GM10847 (cell line): ENCODE measurements around the gene NPIPB6.

Source experiments
- POLR2A ChIP-seq: IDR thresholded peaks from 2 replicates; pipeline ENCODE4 v1.6.1; 2011; ENCODE audit not compliant: insufficient read length; ENCODE audit errors: extremely low read depth

The NPIPB6 gene

DNA sequence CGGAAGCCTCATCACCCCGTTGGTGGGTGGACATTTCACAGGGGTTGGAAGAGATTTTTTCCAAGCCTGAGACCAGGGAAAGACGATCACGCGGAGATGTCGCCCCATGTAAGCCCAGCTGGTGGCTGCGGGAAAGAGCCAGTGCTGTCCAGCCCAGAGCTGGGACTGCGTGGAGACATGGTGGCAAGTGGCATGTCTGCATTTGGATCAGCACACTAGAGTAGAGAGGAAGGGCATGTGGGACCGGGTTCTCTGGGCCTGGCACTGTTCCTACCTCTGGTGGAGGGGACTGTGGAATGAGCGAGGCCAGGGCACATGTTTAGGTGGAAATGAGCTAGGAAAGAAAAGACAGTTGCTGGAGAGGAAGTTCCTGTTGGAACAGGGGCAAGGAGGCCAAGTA lies 51.0 kb downstream of the NPIPB6 start:
- TF ChIP-seq POLR2A: no peak

- no peak for TF ChIP-seq POLR2A
Measured at GRCh38 chr16:28311913-28312312, 51.4 kb downstream of the NPIPB6 start.

DNA sequence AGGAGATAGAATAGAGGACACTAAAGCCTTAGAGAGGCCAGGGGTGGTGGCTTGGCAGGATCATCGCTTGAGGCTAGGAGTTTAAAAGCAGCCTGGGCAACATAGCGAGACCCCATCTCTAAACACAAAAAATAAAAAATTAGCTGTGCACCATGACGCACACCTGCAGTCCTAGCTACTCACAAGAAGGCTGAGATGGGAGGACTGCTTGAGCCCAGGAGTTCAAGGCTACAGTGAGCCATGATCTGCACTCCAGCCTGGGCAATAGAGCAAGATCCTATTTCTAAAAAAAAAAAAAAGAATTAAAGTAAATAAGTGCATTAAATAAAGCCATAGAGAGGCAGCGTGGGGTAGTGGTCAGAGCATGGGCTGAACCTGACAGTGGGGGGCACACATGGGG lies 51.9 kb downstream of the NPIPB6 start:
- no peak for TF ChIP-seq POLR2A

GRCh38 chr16:28310796-28311195 lies 52.5 kb downstream of the NPIPB6 start:
- TF ChIP-seq POLR2A: no peak

DNA sequence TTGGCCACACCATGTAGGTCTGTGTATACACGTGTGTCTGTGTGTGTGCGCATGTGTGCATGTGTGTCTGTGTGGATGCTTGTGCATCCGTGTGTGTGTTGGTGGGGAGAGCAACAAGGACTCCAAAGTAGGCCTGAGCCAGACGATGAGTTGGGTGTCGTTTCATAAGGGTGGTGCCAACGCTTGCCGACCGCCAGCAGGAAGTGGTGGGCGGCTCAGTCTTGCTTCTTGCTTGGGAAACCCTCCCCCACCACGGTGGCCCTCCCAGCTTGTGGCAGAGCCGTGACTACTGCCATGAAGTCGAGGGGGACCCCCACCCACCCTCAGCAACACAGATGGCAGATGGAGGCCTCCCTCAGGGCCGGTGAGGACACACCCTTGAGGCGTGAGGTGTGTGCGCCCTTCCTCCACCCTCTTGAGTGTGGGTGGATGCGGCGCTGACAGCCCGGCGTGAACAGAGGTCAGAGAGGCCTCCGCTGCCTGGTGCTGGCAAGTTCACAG lies 53.4 kb downstream of the NPIPB6 start:
- no peak for TF ChIP-seq POLR2A

- no peak for TF ChIP-seq POLR2A
Measured at GRCh38 chr16:28308794-28309584, 54.3 kb downstream of the NPIPB6 start.

DNA sequence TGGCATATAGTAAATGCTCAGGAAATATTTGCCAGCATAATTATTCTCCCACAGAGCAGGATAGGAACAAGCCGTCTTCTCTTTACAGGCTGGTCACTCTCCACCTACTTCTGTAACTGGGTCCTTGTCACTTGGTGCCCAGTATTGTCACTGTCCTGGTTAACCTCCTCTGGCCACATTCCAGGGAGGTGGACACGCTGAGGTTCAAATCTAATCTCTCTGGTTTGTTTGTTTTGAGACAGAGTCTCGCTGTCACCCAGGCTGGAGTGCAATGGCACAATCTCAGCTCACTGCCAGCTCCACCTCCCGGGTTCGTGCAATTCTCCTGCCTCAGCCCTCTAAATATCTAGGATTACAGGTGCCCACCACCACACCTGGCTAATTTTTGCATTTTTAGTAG lies 55.4 kb downstream of the NPIPB6 start:
- no peak for TF ChIP-seq POLR2A

DNA sequence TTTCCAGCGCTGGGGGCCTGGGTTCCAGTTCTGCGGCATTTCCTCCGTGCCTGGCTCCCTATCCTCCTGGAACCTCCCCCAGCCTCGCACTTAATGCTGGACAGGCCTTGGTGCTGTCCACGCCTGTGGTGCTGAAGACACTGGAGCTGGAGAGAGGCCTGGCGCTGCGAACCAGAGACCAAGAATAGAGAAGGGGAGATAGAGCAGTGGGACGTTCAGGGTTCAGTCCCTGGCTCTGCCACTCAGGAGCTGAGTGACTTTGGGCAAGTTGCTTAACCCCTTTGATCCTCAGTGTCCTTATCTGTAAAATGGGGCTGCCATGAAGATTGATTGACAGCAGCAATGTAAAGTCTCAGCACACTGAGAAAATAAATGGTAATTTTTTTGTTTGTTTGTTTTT lies 59.1 kb downstream of the NPIPB6 start:
- no peak for TF ChIP-seq POLR2A

DNA sequence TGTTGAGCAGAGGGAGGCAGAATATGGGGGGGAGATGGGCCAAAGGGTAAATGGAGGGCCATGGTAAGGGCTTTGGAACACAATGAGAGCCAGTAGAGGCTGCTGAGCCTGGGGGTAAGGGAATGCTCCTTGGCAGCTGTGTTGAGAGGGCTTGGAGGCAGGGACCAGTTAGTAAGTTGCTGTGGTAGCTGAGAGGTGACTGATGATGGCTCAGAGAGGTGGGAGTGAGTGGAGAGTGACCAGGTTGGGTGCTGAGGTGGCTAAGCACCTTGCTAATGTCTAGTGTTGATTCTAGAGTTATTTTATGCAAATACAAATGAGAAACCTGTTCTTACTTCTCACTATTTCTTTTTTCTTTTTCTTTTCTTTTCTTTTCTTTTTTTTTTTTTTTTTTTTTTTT lies 60.2 kb downstream of the NPIPB6 start:
- TF ChIP-seq POLR2A: no peak

DNA sequence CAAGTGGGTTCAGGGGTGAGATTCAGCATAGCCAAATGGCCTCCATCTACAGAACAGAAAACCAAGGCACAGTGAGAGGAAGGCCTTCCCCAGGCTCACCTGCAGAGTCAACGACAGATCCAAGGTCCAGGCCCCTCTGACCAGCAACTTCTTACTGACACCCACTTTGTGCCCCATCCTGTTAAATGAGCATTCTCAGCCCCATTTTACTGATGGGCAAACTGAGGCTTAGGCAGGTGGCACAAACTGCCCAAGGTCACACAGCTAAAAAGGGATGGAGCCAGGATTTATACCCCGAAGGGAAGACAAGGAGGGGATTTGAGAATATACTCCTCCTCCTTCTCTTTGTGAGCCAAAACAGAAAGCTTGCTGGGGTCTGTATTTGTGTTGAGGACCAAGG lies 61.7 kb downstream of the NPIPB6 start:
- no peak for TF ChIP-seq POLR2A

DNA sequence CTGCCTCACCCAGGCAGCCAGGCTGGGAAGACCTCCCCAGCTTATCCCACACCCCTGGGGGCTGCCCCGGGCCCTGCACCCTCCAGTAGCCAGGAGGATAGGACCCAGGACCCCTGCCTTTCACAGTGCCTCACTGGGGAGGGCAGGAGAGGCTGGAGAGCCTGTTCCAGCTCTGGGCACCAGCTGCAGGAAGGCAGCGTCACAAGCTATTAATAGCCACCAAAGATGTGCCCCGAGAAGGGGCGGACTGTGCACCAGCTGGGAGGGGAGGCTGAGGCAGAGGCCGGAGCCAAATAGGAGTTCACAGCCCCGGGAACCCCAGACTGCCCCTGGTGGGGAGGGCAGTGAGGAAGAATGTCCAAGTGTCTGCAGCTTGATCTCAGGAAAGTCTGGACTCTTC lies 62.2 kb downstream of the NPIPB6 start:
- no peak for TF ChIP-seq POLR2A

- TF ChIP-seq POLR2A: no peak
Measured at GRCh38 chr16:28300327-28300726, 63.0 kb downstream of the NPIPB6 start.

DNA sequence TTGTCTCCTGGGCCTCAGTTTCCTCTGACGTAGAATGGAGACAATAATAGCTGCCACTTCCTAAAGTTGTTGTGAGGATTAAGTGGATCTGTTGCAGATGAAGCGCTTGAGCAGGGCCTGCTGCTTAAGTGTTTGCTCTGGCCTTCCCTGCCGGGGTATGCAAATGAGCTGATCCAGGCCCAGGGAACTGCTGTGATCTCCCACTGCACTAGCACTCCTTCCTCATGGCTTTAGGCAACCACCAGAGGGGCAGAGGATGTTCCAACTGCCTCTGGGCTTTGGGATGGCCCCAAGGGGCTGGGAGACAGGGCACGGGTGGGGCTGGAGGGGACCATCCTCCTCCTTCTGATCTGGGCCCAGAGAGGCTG lies 64.8 kb downstream of the NPIPB6 start:
- TF ChIP-seq POLR2A: no peak

DNA sequence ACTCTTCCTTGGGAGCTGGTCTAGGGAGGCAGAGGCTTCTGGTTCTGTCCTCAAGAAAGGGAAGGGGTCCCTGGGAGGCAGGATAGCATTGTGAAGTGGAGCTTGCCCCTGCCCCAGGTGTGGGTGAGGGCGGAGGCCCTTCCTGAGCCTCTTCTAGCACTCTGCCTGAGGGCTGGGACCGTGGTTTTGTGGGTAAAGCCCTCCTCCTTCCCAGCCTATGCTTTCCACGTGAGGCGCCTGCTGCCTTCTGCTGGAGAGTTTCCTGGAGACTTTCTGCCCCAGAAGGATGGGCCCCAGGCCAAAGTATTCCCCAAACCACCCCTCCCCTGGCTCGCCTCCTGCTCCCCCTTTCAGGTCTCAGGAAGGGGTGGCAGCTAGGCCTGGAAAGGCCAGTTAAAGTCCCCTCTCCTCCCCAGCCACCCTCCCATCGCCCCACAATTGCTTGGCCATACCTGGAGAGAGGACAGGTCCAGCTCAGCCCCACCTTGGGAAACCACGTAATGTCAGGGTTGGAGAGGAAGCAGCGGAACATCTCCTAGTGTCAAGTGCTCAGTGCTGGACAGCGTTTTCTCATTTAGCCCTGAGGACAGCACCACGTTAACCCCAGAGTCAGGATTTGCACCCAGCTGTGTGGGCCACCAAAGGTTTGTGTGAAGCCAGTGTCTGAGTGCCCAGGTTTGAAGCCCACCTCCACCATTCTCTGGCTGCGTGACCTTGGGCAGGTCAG lies 65.4 kb downstream of the NPIPB6 start:
- no peak for TF ChIP-seq POLR2A

- TF ChIP-seq POLR2A: no peak
Measured at GRCh38 chr16:28297308-28297707, 66.0 kb downstream of the NPIPB6 start.

DNA sequence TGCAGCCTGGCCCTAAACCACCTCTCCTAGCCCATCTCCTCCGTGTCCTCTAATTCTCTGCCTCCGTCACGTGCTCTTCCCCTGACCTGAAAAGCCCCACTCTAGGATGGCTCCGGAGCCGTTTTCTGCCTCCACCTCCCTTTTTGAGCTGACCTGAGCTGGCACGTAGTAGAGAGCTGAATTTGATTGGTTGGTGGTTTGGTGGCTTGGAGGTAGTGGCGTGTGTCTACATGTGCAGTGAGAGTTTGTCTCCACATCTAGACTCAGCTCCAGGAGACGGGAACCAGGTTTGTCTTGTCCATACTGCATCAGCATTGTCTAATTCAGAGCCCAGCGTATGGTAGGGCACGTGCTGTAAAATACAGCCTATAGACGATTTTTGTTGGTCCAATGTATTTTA lies 68.0 kb downstream of the NPIPB6 start:
- no peak for TF ChIP-seq POLR2A
